AG09319 (cell line): Measurements from ENCODE around the gene SLC2A2.

Experiments
- DNase-seq: peaks from one replicate; pipeline ENCODE4 v3.0.0-alpha.2; 2010; ENCODE audit warnings: low read depth; ENCODE audit errors: extremely low read depth
- CTCF ChIP-seq: IDR thresholded peaks from 2 replicates; pipeline ENCODE4 v1.5.1; 2011; ENCODE audit warnings: low read depth, mild to moderate bottlenecking, inconsistent platforms, low read length, moderate library complexity

SLC2A2 gene

GRCh38 chr3:171026597-171027293 lies at the start of gene SLC2A2:
SLC2A2 (minus strand) TSS chr3:171026720; CDS start chr3:171026670, 50 bp downstream.
- no peak for DNase-seq
- no peak for TF ChIP-seq CTCF

GRCh38 chr3:171072432-171072831 lies 45.9 kb upstream of the SLC2A2 start:
- DNase-seq = no peak
- no peak for TF ChIP-seq CTCF

- no peak for DNase-seq
- no peak for TF ChIP-seq CTCF
Observed at GRCh38 chr3:171068658-171069057, 42.1 kb upstream of the SLC2A2 start.

GRCh38 chr3:171066206-171066605 lies 39.7 kb upstream of the SLC2A2 start:
- no peak for DNase-seq
- no peak for TF ChIP-seq CTCF

- DNase-seq = no peak
- no peak for TF ChIP-seq CTCF
Observed at GRCh38 chr3:171065732-171066131, 39.2 kb upstream of the SLC2A2 start.

- TF ChIP-seq CTCF = no peak
- DNase-seq = no peak
Observed at GRCh38 chr3:171064461-171064860, 37.9 kb upstream of the SLC2A2 start.

- TF ChIP-seq CTCF = no peak
- no peak for DNase-seq
Observed at GRCh38 chr3:171061749-171062148, 35.2 kb upstream of the SLC2A2 start.
